Nephron (organoid): ENCODE data around the gene AGPAT2.
"Not testable (repeated sequence)": the region's sequence is repeated elsewhere in the genome, so short reads cannot be mapped to it uniquely, and the experiment has no call there.

Experiments
- H3K27ac Mint-ChIP-seq, 3 experiments: 2 replicates each; pipeline ENCODE4 v1.8.0; 2020; ENCODE audit warnings: mixed read lengths in 3 of 3, mild to moderate bottlenecking in 2 of 3, moderate library complexity in 1 of 3
- H3K27me3 Mint-ChIP-seq: 2 replicates; pipeline ENCODE4 v1.8.0; 2021; ENCODE audit warnings: low read depth, mild to moderate bottlenecking, moderate library complexity, mixed read lengths
- H3K36me3 Mint-ChIP-seq: 2 replicates; pipeline ENCODE4 v1.8.0; 2020; ENCODE audit warnings: low read depth, mixed read lengths
- H3K4me1 Mint-ChIP-seq: 2 replicates; pipeline ENCODE4 v1.8.0; 2020; ENCODE audit warnings: mixed read lengths
- H3K4me3 Mint-ChIP-seq, 3 experiments: 2 replicates each; pipeline ENCODE4 v1.8.0; 2020; ENCODE audit warnings: mild to moderate bottlenecking in 3 of 3, mixed read lengths in 3 of 3, moderate library complexity in 2 of 3
- H3K9me3 Mint-ChIP-seq: 2 replicates; pipeline ENCODE4 v1.8.0; 2020; ENCODE audit warnings: mixed read lengths
- CTCF ChIP-seq, 3 experiments: fragments of 200-600 bp; sonication (generic); IDR thresholded peaks; one replicate each; pipeline ENCODE4 v1.5.0; 2021; ENCODE audit warnings: antibody characterized with exemption in 3 of 3; ENCODE audit not compliant: unreplicated experiment in 3 of 3

AGPAT2 gene

GRCh38 chr9:136712690-136713544, 25.7 kb upstream of the AGPAT2 start:
- H3K27ac Mint-ChIP-seq, result no peak overlapping the region
- peaks cover 8% of the 10 kb centered on the region for H3K27me3 Mint-ChIP-seq

GRCh38 chr9:136711751-136712689, 24.8 kb upstream of the AGPAT2 start, which contains the start of gene DIPK1B:
TSS of gene DIPK1B (plus strand) at chr9:136712572. CDS start at chr9:136712666, 94 bp downstream.
- Mint-ChIP-seq H3K4me1 (peaks cover 7% of the 10 kb centered on the region), H3K27ac (peak within 1 kb of the TSS in 2 of 3 experiments; percentile 38 to 63), H3K9me3 (no peaks in the 10 kb centered on the region), H3K4me3 (peak within 1 kb of the TSS; percentile 81 to 88 (median 87)), H3K36me3 (no peaks in the 10 kb centered on the region), H3K27me3 (peaks cover 8% of the 10 kb centered on the region)
- no peak for TF ChIP-seq CTCF (IDR thresholded peaks at IDR 0.05; ENCODE audit: unreplicated experiment in 3 of 3)

More at GRCh38 chr9:136712690-136713544, 25.7 kb upstream of the AGPAT2 start:
- TF ChIP-seq CTCF (IDR thresholded peaks at IDR 0.05; ENCODE audit: unreplicated experiment in 3 of 3), result no peak
- H3K4me3 Mint-ChIP-seq, result peak overlapping the region; percentile 79 to 81 (median 79)
- no peaks in the 10 kb centered on the region for H3K9me3 Mint-ChIP-seq
- H3K36me3 Mint-ChIP-seq, result no peaks in the 10 kb centered on the region
- peaks cover 7% of the 10 kb centered on the region for H3K4me1 Mint-ChIP-seq

- H3K27ac Mint-ChIP-seq, result peak overlapping the region in 2 of 3 experiments; percentile 38 to 63
- H3K27me3 Mint-ChIP-seq, result peaks cover 11% of the 10 kb centered on the region
- not testable (repeated sequence) for H3K4me1 Mint-ChIP-seq, H3K9me3 Mint-ChIP-seq, H3K36me3 Mint-ChIP-seq
- peak overlapping the region; percentile 81 to 88 (median 87) for H3K4me3 Mint-ChIP-seq
Measured at GRCh38 chr9:136711219-136711648, 24.0 kb upstream of the AGPAT2 start.

- H3K4me1 Mint-ChIP-seq, result peaks cover 1% of the 10 kb centered on the region
- H3K27ac Mint-ChIP-seq, result no peak overlapping the region
- H3K36me3 Mint-ChIP-seq, result no peaks in the 10 kb centered on the region
- peak overlapping the region; percentile 81 to 88 (median 87) for H3K4me3 Mint-ChIP-seq
- no peak for TF ChIP-seq CTCF (IDR thresholded peaks at IDR 0.05; ENCODE audit: unreplicated experiment in 3 of 3)
- H3K27me3 Mint-ChIP-seq, result peaks cover 11% of the 10 kb centered on the region
- H3K9me3 Mint-ChIP-seq, result no peaks in the 10 kb centered on the region
Measured at GRCh38 chr9:136710543-136710942, 23.3 kb upstream of the AGPAT2 start.

- Mint-ChIP-seq H3K27me3 (peaks cover 16% of the 10 kb centered on the region), H3K27ac (no peak overlapping the region), H3K4me1 (no peaks in the 10 kb centered on the region), H3K4me3 (no peak overlapping the region), H3K36me3 (no peaks in the 10 kb centered on the region), H3K9me3 (no peaks in the 10 kb centered on the region)
- no peak for TF ChIP-seq CTCF (IDR thresholded peaks at IDR 0.05; ENCODE audit: unreplicated experiment in 3 of 3)
Measured at GRCh38 chr9:136709454-136710109, 22.3 kb upstream of the AGPAT2 start.
